Hepatocyte (in vitro differentiated cells): ENCODE data around the gene INS.

Experiments used
- CTCF ChIP-seq: fragments of 200-600 bp; sonication (generic); IDR thresholded peaks from 2 replicates; pipeline ENCODE4 v1.5.1; 2016; ENCODE audit warnings: antibody characterized with exemption, mild to moderate bottlenecking; ENCODE audit not compliant: poor library complexity
- EZH2 ChIP-seq: fragments of 200-600 bp; sonication (generic); IDR thresholded peaks from 2 replicates; pipeline ENCODE4 v1.6.1; 2016; ENCODE audit warnings: antibody characterized with exemption, mild to moderate bottlenecking, borderline replicate concordance
- EZH2phosphoT487 ChIP-seq: fragments of 200-600 bp; sonication (generic); IDR thresholded peaks from one replicate; pipeline ENCODE4 v1.6.1; 2018; ENCODE audit warnings: antibody characterized with exemption, mild to moderate bottlenecking, low read depth, moderate library complexity; ENCODE audit not compliant: unreplicated experiment, severe bottlenecking

- no peak for TF ChIP-seq CTCF
- TF ChIP-seq EZH2, result no peak
- TF ChIP-seq EZH2phosphoT487, result no peak
These were observed 6.1 kb downstream of the INS start for GRCh38 chr11:2154889-2155288.
